Measurements from ENCODE around the gene HJURP.

HJURP gene

DNA sequence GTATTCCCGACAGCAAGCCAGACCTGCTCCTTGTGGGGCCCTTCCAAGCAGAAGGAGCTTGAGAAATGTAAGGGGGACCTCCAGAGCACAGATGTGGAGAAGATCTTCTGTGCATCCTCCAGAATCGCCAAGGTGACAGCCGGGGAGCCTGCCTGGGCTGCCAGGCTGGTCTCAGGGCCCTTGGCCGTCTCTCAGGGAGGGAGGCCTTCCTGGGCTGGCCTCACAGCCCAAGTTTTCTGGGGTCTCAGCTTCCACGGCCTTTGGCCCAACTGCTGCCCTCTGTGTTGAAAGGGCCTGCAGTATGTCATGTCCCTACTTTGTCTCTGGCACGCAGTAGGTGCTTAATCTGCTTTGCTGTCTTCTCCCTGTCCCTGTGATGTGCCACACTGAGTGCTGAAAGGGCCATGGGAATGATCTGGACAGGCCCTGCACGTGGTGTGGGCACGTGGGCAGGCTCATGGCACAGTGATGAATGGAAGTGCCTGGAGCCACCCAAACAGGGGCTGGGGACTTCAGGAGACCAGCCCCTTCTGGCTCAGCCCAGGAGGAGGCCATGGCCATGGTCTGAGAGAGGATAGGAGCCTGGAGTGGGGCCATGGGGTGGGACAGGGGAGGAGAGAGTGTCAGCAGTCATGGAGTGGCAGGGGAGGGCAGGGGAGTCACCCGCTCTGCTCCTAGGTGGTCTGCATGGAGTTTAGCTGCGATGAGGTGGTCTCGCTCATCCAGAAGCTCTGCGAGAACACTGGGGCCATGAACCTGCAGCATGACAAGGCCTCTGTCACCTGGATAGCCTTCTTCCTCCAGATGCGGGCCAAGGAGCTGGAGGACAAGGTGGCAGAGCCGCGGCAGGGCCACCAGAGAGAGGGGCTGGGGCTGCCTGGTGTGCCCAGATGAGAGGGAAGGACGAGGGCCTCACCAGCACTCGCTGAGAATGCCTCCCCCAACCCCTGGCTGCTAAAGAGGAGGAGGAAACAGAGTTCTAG, 35.4 kb downstream of the HJURP start:
- DNase-seq (ENCODE audit: insufficient read length, low spot score) (no peak), FAIRE-seq (no peak)
- no peak for TF ChIP-seq POLR2A (IDR thresholded peaks at IDR 0.05; ENCODE audit: low read depth, low read length)

GRCh38 chr2:233817995-233818638, 36.2 kb downstream of the HJURP start:
- no peak for TF ChIP-seq POLR2A (IDR thresholded peaks at IDR 0.05; ENCODE audit: low read depth, low read length)
- DNase-seq (ENCODE audit: insufficient read length, low spot score) (no peak), FAIRE-seq (no peak)

- DNase-seq (ENCODE audit: insufficient read length, low spot score) (no peak), FAIRE-seq (no peak)
- TF ChIP-seq POLR2A (IDR thresholded peaks at IDR 0.05; ENCODE audit: low read depth, low read length) = no peak
Measured at GRCh38 chr2:233817361-233817911, 36.9 kb downstream of the HJURP start.

- TF ChIP-seq POLR2A (IDR thresholded peaks at IDR 0.05; ENCODE audit: low read depth, low read length) = no peak
- no peak for DNase-seq (ENCODE audit: insufficient read length, low spot score)
- no peak for FAIRE-seq
Measured at GRCh38 chr2:233816771-233817170, 37.6 kb downstream of the HJURP start.

DNA sequence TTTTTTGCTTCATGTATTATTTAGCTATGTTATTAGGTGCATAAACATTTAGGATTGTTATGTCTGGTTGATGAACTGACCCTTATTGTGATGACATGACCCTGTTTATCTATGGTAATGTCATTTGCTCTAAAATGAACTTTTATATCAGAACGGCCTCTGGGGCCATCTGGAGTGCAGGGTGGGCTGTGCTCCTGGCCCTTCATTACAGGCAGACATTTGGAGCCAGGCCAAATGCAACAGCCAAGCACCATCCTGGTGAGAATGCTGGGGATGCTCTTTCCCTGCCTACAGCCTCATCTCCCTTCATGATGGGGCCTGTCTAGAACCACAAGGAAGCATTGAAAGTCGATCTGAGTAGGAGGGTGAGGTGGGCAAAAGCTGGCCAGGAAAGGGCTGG, 38.0 kb downstream of the HJURP start:
- FAIRE-seq = no peak
- DNase-seq (ENCODE audit: insufficient read length, low spot score) = no peak
- TF ChIP-seq POLR2A (IDR thresholded peaks at IDR 0.05; ENCODE audit: low read depth, low read length) = no peak

- FAIRE-seq = no peak
- DNase-seq (ENCODE audit: insufficient read length, low spot score) = no peak
- no peak for TF ChIP-seq POLR2A (IDR thresholded peaks at IDR 0.05; ENCODE audit: low read depth, low read length)
Measured at GRCh38 chr2:233815861-233816260, 38.5 kb downstream of the HJURP start.

GRCh38 chr2:233814056-233814835, 40.1 kb downstream of the HJURP start:
- DNase-seq (ENCODE audit: insufficient read length, low spot score) (peak; percentile 27), FAIRE-seq (no peak)
- no peak for TF ChIP-seq POLR2A (IDR thresholded peaks at IDR 0.05; ENCODE audit: low read depth, low read length)

GRCh38 chr2:233813236-233814055, 40.9 kb downstream of the HJURP start:
- DNase-seq (ENCODE audit: insufficient read length, low spot score) (no peak), FAIRE-seq (no peak)
- TF ChIP-seq POLR2A (IDR thresholded peaks at IDR 0.05; ENCODE audit: low read depth, low read length) = no peak

DNA sequence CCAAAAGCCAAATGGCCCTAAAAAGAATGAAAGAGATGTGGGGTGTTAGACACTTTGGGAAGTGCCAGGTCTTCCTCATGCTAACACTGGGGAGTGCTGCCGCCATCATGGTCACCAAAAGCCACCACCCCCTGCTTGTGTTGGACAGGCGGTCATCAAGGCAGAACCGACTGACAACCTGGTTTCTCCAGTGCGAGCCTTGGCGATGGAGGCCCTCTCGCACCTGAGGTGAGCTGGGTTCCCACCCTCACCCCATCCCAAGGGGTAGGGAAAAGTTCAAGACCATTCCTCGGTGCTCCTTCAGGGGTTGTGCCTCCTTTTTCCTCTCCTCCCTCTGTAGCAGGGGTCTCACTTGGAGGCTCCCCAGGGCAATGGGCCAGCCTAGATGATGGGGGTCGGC, 42.6 kb downstream of the HJURP start:
- DNase-seq (ENCODE audit: insufficient read length, low spot score) = no peak
- no peak for TF ChIP-seq POLR2A (IDR thresholded peaks at IDR 0.05; ENCODE audit: low read depth, low read length)
- no peak for FAIRE-seq

DNA sequence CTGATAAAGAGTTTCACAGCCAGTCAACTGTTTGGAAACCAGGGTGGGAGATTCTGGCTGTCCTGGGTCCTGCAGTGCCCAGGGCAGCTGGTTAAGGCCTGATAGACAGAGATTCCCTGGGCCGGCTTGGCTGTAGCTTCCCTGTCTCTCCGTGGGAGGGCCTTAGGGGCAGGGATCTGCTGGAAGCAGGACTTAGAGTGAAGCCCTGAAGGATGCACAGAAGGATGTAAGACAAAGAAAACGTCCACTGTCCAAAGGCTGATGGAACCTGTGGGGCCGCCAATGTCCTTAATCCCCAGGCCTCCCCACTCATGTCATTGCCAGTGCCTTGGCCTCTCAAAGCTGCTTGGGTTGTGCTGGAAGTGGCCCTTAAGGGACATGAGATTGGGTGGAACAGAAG, 43.2 kb downstream of the HJURP start:
- no peak for TF ChIP-seq POLR2A (IDR thresholded peaks at IDR 0.05; ENCODE audit: low read depth, low read length)
- FAIRE-seq (no peak), DNase-seq (ENCODE audit: insufficient read length, low spot score) (no peak)

GRCh38 chr2:233810385-233810784, 44.0 kb downstream of the HJURP start:
- no peak for FAIRE-seq
- no peak for DNase-seq (ENCODE audit: insufficient read length, low spot score)
- no peak for TF ChIP-seq POLR2A (IDR thresholded peaks at IDR 0.05; ENCODE audit: low read depth, low read length)

GRCh38 chr2:233807966-233808935, 46.1 kb downstream of the HJURP start:
- FAIRE-seq (no peak), DNase-seq (ENCODE audit: insufficient read length, low spot score) (no peak)
- TF ChIP-seq POLR2A (IDR thresholded peaks at IDR 0.05; ENCODE audit: low read depth, low read length) = no peak
